Measurements from ENCODE around the gene RAB8A. TPM values are rescaled to one million over a fixed set of nuclear protein-coding genes. Genes with fewer than 3 reads are reported as not detected.

Gene RAB8A
- polyA plus RNA-seq, 1 experiment = 78.6 TPM

DNA sequence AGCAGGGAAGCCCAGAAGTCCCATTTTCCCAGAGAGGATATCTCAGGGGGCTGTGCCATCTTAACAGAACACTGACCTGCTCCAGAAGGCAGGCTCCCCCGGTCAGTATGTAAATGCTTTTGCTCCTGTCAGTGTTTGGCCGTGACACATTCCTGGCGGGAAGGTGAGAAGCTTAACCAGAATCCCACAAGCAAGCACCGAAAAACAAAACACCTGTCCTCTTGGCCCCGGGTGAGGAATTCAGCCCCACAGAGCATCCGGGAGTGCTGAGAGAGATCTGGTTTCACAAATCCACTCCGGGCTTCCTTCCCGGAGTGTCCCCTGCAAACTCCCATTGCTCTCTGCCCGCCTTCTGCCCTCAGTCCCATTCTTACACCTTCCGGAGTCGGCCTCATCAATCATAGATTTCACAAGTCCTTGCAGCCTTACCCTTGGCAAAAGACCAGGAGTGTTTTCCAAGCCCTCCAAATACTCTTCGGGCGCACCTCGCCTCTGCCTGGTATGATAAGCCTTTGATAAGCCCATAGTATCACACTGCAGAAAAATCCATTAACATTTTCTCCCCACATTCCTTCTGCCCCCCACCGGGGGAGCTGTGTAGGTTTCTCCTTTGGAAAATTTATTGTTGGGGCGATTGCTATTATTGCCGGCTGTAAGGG lies 23.2 kb upstream of the RAB8A start:
- H3K36me3 ChIP-seq (ENCODE audit: control insufficient read depth, insufficient read depth, low read length) = peaks cover 72% of the 10 kb centered on the region
- TF ChIP-seq, protein P1, sequence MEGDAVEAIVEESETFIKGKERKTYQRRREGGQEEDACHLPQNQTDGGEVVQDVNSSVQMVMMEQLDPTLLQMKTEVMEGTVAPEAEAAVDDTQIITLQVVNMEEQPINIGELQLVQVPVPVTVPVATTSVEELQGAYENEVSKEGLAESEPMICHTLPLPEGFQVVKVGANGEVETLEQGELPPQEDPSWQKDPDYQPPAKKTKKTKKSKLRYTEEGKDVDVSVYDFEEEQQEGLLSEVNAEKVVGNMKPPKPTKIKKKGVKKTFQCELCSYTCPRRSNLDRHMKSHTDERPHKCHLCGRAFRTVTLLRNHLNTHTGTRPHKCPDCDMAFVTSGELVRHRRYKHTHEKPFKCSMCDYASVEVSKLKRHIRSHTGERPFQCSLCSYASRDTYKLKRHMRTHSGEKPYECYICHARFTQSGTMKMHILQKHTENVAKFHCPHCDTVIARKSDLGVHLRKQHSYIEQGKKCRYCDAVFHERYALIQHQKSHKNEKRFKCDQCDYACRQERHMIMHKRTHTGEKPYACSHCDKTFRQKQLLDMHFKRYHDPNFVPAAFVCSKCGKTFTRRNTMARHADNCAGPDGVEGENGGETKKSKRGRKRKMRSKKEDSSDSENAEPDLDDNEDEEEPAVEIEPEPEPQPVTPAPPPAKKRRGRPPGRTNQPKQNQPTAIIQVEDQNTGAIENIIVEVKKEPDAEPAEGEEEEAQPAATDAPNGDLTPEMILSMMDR (IDR thresholded peaks at IDR 0.05; ENCODE audit: insufficient read depth, low read depth, low read length) = peak; percentile 22; the same call in 1 of the 2 replicates
- CTCF ChIA-PET = interaction anchor here (1.4 to 2.1 kb wide), 3 partner anchors 11 to 47 kb away, joined by 3 to 8 read pairs (median 4); no protein-coding TSS in a partner anchor

DNA sequence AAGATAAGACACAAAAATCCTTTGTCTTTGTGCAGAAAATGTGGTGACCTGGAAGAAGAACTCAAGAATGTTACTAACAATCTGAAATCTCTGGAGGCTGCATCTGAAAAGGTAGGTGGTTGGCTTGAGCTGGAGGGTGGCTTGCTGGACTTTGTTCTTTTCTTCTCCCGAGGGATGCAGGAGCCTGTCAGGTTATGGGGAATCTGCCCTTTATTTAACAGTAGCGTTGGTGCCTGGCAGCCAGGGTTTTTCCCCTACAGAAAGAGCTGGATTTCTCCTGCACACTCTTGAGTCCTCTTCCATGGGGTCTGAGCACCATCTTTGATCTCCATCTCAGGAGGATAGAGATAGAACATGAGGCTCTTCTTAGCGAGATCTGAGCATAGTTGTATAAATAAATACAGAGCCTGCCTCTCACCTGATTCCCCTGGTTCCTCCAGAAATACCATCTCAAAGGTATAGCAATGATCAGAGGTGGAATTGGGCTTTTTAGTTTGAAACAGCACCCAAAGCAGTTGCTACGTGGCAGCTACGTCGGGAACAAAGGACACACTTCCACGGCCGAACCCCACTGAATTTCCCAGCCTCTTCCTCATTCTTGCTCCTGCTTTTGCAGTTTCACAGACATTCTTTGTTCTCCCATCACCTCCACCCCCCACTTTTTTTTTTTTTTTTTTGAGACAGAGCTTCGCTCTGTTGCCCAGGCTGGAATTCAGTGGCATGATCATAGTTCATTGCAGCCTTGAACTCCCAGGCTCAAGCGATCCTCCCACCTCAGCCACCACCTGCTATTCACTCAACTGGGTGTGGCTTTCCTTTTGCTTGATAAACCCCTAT lies 22.5 kb upstream of the RAB8A start:
- TF ChIP-seq, protein P1 (IDR thresholded peaks at IDR 0.05; ENCODE audit: insufficient read depth, low read depth, low read length) = no peak
- Histone ChIP-seq H3K36me3 (ENCODE audit: control insufficient read depth, insufficient read depth, low read length) (peaks cover 69% of the 10 kb centered on the region), H3K27me3 (ENCODE audit: control insufficient read depth, insufficient read depth, low read length) (no peaks in the 10 kb centered on the region), H3K4me3 (ENCODE audit: low read depth, low read length) (no peak overlapping the region)
- ChIA-PET CTCF (interaction anchor here (0.6 to 2.1 kb wide), 4 partner anchors 10 to 56 kb away, joined by 3 to 8 read pairs (median 4); no protein-coding TSS in a partner anchor), POLR2A (interaction anchor here (0.6 to 1.1 kb wide), 2 partner anchors 13 kb away, joined by 3 to 8 read pairs; partner anchors contain the start of gene TPM4)
- DNase-seq (ENCODE audit: low read depth) = no peak

More for the DNA sequence above, 23.2 kb upstream of the RAB8A start:
- DNase-seq (ENCODE audit: low read depth) = no peak
- Histone ChIP-seq H3K27me3 (ENCODE audit: control insufficient read depth, insufficient read depth, low read length) (no peaks in the 10 kb centered on the region), H3K4me3 (ENCODE audit: low read depth, low read length) (no peak overlapping the region)
- POLR2A ChIA-PET = interaction anchor here (1.1 kb wide), 1 partner anchor 12 kb away, joined by 3 read pairs; the partner anchor contains the start of gene TPM4

DNA sequence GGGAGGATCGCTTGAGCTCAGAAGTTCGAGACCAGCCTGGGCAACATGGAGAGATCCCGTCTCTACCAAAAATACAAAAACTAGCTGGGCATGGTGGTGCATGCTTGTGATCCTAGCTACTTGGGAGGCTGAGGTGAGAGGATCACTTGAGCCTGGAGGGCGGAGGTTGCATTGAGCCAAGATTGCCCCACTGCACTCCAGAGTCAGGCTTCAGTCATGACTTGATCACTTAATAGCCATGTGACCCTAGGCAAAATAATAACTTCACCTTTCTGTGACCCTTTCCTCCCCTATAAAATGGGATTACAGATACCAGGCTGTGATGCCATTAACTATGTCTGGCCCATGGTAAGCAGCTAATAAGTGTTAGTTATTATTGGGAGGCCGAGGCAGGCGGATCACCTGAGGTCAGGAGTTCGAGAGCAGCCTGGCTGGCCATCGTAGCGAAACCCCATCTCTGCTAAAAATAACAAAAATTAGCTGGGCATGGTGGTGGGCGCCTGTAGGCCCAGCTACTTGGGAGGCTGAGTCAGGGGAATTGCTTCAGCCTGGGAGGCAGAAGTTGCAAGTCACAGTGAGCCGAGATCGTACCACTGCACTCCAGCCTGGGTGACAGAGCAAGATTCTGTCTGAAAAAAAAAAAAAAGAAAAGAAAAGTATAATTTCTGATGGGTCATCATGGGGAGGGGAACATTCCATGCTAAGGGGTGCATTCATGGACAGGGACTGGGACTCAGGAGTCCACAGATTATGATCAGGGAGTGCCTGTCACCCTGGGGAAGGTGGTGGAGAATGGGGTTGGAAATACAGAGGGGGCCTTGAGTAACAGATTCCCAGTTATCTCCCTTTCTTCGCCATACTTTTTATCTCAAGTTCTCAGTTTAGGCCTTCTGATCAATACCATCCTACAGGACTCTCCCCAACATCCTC lies 19.9 kb upstream of the RAB8A start:
- TF ChIP-seq, protein P1 (IDR thresholded peaks at IDR 0.05; ENCODE audit: insufficient read depth, low read depth, low read length) = no peak
- Histone ChIP-seq H3K27me3 (ENCODE audit: control insufficient read depth, insufficient read depth, low read length) (no peaks in the 10 kb centered on the region), H3K36me3 (ENCODE audit: control insufficient read depth, insufficient read depth, low read length) (peaks cover 64% of the 10 kb centered on the region), H3K4me3 (ENCODE audit: low read depth, low read length) (no peak overlapping the region)
- ChIA-PET CTCF (interaction anchor here (0.7 to 1.7 kb wide), 2 partner anchors 15 to 50 kb away, joined by 3 to 7 read pairs; no protein-coding TSS in a partner anchor), POLR2A (no interaction called here)
- DNase-seq (ENCODE audit: low read depth) = no peak

DNA sequence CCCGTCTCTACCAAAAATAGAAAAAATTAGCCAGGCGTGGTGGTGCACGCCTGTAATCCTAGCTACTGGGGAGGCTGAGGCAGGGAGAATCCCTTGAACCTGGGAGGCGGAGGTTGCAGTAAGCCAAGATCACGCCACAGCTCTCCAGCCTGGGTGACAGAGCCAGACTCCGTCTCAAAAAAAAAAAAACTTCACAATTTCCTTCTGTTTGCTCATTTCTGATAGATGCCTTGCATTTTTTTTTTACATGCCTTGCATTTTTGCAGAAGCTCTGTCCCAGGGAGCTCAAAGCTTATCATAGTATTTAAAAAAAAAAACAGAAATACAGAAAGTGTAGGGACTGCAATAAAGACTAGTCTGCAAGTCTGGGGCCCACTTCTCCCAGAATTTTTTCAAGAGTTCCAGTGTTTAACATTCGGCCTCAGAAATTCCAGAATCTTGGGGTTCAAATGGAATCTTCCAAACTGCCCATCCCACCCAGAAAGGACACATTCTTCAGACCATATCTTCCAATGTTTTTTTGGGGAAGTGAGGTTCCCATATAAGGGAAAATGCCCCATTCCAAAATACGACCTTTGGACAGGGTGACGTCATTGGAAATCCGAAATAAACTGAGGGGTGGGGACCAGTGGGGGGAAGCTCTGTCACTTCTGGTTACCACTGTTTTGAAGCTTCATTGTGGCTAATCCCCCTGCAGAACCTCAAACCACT lies 17.2 kb upstream of the RAB8A start:
- DNase-seq (ENCODE audit: low read depth) = no peak
- Histone ChIP-seq H3K36me3 (ENCODE audit: control insufficient read depth, insufficient read depth, low read length) (peaks cover 61% of the 10 kb centered on the region), H3K27me3 (ENCODE audit: control insufficient read depth, insufficient read depth, low read length) (no peaks in the 10 kb centered on the region), H3K4me3 (ENCODE audit: low read depth, low read length) (no peak overlapping the region)
- ChIA-PET CTCF (interaction anchor here (0.6 to 1.9 kb wide), 4 partner anchors 13 to 249 kb away, joined by 3 to 9 read pairs (median 4); no protein-coding TSS in a partner anchor), POLR2A (interaction anchor here (0.6 to 1.2 kb wide), 6 partner anchors 8 to 91 kb away, joined by 3 to 8 read pairs (median 5); partner anchors contain the start of genes FAM32A and TPM4)
- TF ChIP-seq, protein P1 (IDR thresholded peaks at IDR 0.05; ENCODE audit: insufficient read depth, low read depth, low read length) = no peak

Measured in BJ (cell line).